Endodermal cell (in vitro differentiated cells): Measurements from ENCODE around the gene SIPA1L2. TPM values are rescaled to one million over a fixed set of nuclear protein-coding genes. Genes with fewer than 3 reads are reported as not detected.

Source experiments
- DNase-seq: peaks from one replicate; pipeline ENCODE4 v3.0.0-alpha.2; 2017
- H3K27ac ChIP-seq: 2 replicates; pipeline ENCODE4 v1.5.1; 2013; ENCODE audit warnings: mild to moderate bottlenecking, low read depth, low read length, moderate library complexity
- H3K27me3 ChIP-seq: 2 replicates; pipeline ENCODE4 v1.6.1; 2013; ENCODE audit warnings: mild to moderate bottlenecking, low read length, moderate library complexity; ENCODE audit not compliant: insufficient read depth, control insufficient read depth, poor library complexity, severe bottlenecking
- H3K36me3 ChIP-seq: 2 replicates; pipeline ENCODE4 v1.7.0; 2013; ENCODE audit warnings: mild to moderate bottlenecking, low read length, moderate library complexity; ENCODE audit not compliant: control insufficient read depth, insufficient read depth
- H3K4me1 ChIP-seq: one replicate; pipeline ENCODE4 v1.7.0; 2013; ENCODE audit warnings: low read length; ENCODE audit not compliant: control insufficient read depth, insufficient read depth
- H3K4me3 ChIP-seq: 2 replicates; pipeline ENCODE4 v1.5.1; 2013; ENCODE audit warnings: mild to moderate bottlenecking, low read length, moderate library complexity
- H3K9ac ChIP-seq: 2 replicates; pipeline ENCODE4 v1.6.1; 2013; ENCODE audit warnings: mild to moderate bottlenecking, low read length, moderate library complexity; ENCODE audit not compliant: poor library complexity, severe bottlenecking; ENCODE audit errors: extremely low read depth
- H3K9me3 ChIP-seq: 2 replicates; pipeline ENCODE4 v1.6.1; 2013; ENCODE audit warnings: mild to moderate bottlenecking, low read length, moderate library complexity; ENCODE audit not compliant: control insufficient read depth
- H3K27ac Mint-ChIP-seq: 2 replicates; pipeline ENCODE4 v1.8.0; 2020; ENCODE audit warnings: mixed read lengths
- H3K27me3 Mint-ChIP-seq: 2 replicates; pipeline ENCODE4 v1.8.0; 2021; ENCODE audit warnings: mild to moderate bottlenecking, mixed read lengths; ENCODE audit not compliant: insufficient read depth
- H3K36me3 Mint-ChIP-seq: 2 replicates; pipeline ENCODE4 v1.8.0; 2020; ENCODE audit warnings: low read depth, mixed read lengths
- H3K4me1 Mint-ChIP-seq: 2 replicates; pipeline ENCODE4 v1.8.0; 2020; ENCODE audit warnings: mixed read lengths
- H3K4me3 Mint-ChIP-seq: 2 replicates; pipeline ENCODE4 v1.8.0; 2020; ENCODE audit warnings: mild to moderate bottlenecking, moderate library complexity, mixed read lengths
- H3K9me3 Mint-ChIP-seq: 2 replicates; pipeline ENCODE4 v1.8.0; 2020; ENCODE audit warnings: mild to moderate bottlenecking, mixed read lengths
- WGBS, 2 experiments: methylation state at CpG; one replicate each; pipeline versions ENCODE4 v1.1.5 to v1.1.7; 2013; ENCODE audit warnings: missing lambda C conversion rate in 2 of 2, mixed read lengths in 1 of 2; ENCODE audit not compliant: insufficient coverage in 1 of 2, insufficient read length in 1 of 2; 5-methylcytosine and 5-hydroxymethylcytosine counted together
- total RNA-seq, 2 donors: library from RNA; stranded (reverse); fragmentation: NEBNext Ultra II Directional in 1 of 2; extraction: Animal tissue kit (Norgen Biotek cat#: 25700) in 1 of 2; gene quantifications; 2 replicates in 1 of 2; 3 replicates in 1 of 2; pipeline ENCODE4 v1.2.1, GENCODE V29; 2021
- TF ChIP-seq, protein P1 (sequence below): fragments of 200-600 bp; sonication (generic); conservative IDR thresholded peaks from 2 replicates; pipeline ENCODE4 v1.5.0; 2021; ENCODE audit warnings: antibody characterized with exemption, mild to moderate bottlenecking

Gene SIPA1L2
- total RNA-seq, 2 donors from 2014 or later, result 34.7 to 41.5 TPM

DNA sequence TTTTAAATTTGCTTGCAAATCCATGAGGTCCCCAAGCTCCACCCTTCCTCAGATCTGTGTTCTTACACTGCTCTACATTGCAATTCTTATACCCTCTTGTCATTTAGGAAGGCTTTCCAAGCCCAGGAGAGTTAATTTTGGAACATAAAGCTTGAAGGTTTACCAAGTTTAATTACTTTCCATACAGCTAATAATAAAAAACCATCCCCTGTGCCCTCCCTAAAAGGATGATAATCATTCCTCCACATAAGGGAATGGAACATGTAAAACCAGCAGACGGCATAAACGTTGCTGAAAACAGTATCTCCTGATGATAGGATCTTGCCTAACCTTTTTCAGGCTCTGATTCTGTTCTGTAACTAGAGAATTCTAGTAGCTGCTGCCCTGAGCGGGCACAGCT is 23.9 kb upstream of the SIPA1L2 start:
- Mint-ChIP-seq H3K36me3 (no peaks in the 10 kb centered on the region), H3K4me3 (no peak overlapping the region), H3K9me3 (no peaks in the 10 kb centered on the region), H3K4me1 (peaks cover 19% of the 10 kb centered on the region), H3K27ac (no peak overlapping the region), H3K27me3 (no peaks in the 10 kb centered on the region)
- no peak for DNase-seq
- no peak overlapping the region for H3K4me3 ChIP-seq
- H3K36me3 ChIP-seq, result no peaks in the 10 kb centered on the region
- H3K27ac ChIP-seq, result no peak overlapping the region
- 87 to 96% methylated on average over 3 of the region's 3 CpGs for WGBS, 2 experiments
- no peaks in the 10 kb centered on the region for H3K27me3 ChIP-seq
- no peak overlapping the region for H3K9ac ChIP-seq
- TF ChIP-seq, protein P1, sequence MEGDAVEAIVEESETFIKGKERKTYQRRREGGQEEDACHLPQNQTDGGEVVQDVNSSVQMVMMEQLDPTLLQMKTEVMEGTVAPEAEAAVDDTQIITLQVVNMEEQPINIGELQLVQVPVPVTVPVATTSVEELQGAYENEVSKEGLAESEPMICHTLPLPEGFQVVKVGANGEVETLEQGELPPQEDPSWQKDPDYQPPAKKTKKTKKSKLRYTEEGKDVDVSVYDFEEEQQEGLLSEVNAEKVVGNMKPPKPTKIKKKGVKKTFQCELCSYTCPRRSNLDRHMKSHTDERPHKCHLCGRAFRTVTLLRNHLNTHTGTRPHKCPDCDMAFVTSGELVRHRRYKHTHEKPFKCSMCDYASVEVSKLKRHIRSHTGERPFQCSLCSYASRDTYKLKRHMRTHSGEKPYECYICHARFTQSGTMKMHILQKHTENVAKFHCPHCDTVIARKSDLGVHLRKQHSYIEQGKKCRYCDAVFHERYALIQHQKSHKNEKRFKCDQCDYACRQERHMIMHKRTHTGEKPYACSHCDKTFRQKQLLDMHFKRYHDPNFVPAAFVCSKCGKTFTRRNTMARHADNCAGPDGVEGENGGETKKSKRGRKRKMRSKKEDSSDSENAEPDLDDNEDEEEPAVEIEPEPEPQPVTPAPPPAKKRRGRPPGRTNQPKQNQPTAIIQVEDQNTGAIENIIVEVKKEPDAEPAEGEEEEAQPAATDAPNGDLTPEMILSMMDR, result no peak
- H3K4me1 ChIP-seq, result peaks cover 5% of the 10 kb centered on the region
- no peaks in the 10 kb centered on the region for H3K9me3 ChIP-seq

DNA sequence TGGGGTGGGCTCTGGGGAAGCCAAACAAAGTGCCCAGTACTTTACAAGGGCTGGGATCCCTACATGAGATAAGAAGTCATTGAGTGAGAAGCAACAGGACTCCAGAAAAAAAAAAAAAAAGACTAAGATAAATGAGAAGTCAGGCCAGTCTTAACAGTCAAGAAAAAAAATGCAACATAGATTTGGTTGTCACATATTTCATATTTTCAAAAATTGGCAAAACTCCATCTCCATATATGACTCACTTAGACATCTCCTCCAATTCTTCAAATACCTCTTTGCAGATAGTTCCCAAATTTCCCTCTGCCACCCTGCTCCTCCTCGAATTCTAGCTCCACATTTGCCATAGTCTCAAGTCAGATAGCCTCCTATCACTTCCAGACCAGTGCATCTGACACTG is 20.9 kb upstream of the SIPA1L2 start:
- no peaks in the 10 kb centered on the region for H3K9me3 Mint-ChIP-seq
- no peak overlapping the region for H3K27ac Mint-ChIP-seq
- H3K27me3 ChIP-seq, result no peaks in the 10 kb centered on the region
- H3K4me1 ChIP-seq, result peaks cover 5% of the 10 kb centered on the region
- H3K36me3 Mint-ChIP-seq, result no peaks in the 10 kb centered on the region
- DNase-seq, result no peak
- TF ChIP-seq, protein P1, result no peak
- no peak overlapping the region for H3K27ac ChIP-seq
- 86 to 92% methylated on average over 1 of the region's 1 CpG for WGBS, 2 experiments
- H3K4me1 Mint-ChIP-seq, result peaks cover 21% of the 10 kb centered on the region
- H3K27me3 Mint-ChIP-seq, result no peaks in the 10 kb centered on the region
- no peaks in the 10 kb centered on the region for H3K36me3 ChIP-seq
- H3K9me3 ChIP-seq, result no peaks in the 10 kb centered on the region
- no peak overlapping the region for H3K4me3 ChIP-seq
- H3K4me3 Mint-ChIP-seq, result no peak overlapping the region
- no peak overlapping the region for H3K9ac ChIP-seq

DNA sequence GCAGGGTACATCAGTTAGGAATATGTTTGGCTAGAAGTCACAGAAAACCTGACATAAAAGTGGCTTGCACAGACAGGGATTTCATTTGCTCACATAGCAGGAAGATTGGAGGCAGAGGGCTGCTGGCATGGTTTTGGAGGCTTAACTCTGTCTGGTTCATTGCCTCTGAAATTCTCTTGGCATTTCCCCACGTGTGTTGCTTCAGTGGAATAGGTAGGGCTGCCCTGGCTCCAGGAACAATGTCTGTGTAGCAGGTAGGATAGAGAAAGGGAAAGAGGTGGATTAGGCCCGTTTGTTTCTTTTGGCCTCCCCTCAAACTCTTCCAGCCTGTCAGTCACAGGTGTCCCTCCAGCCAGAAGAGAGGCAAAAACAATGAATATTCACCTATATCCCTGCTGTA is 20.5 kb upstream of the SIPA1L2 start:
- H3K36me3 Mint-ChIP-seq, result no peaks in the 10 kb centered on the region
- no peaks in the 10 kb centered on the region for H3K27me3 Mint-ChIP-seq

More for the DNA sequence above, 20.5 kb upstream of the SIPA1L2 start:
- Mint-ChIP-seq H3K4me3 (no peak overlapping the region), H3K4me1 (peaks cover 19% of the 10 kb centered on the region), H3K27ac (no peak overlapping the region), H3K9me3 (no peaks in the 10 kb centered on the region)
- TF ChIP-seq, protein P1, result no peak
- Histone ChIP-seq H3K27ac (no peak overlapping the region), H3K4me1 (peaks cover 3% of the 10 kb centered on the region), H3K36me3 (no peaks in the 10 kb centered on the region), H3K9ac (no peak overlapping the region), H3K9me3 (no peaks in the 10 kb centered on the region), H3K4me3 (no peak overlapping the region), H3K27me3 (no peaks in the 10 kb centered on the region)
- DNase-seq, result no peak
- 78% methylated on average over 2 of the region's 2 CpGs; no CpG with 5 or more reads in 1 of the 2 experiments for WGBS, 2 experiments
